Smooth muscle cell (in vitro differentiated cells): ENCODE measurements around the gene DCAF8L1. TPM values are rescaled to one million over a fixed set of nuclear protein-coding genes. Genes with fewer than 3 reads are reported as not detected.
"Not testable (repeated sequence)": the region's sequence is repeated elsewhere in the genome, so short reads cannot be mapped to it uniquely, and the experiment has no call there.

Source experiments
- DNase-seq: peaks from one replicate; lab custom pipeline; 2025; ENCODE audit not compliant: unreplicated experiment; lab: John Stamatoyannopoulos, UW
- H2AFZ ChIP-seq: fragments of 200-600 bp; sonication (generic); 2 replicates; pipeline ENCODE4 v1.6.0; 2016; ENCODE audit warnings: antibody characterized with exemption, low read depth, mild to moderate bottlenecking
- H3F3A ChIP-seq: fragments of 200-600 bp; sonication (generic); 2 replicates; pipeline ENCODE4 v1.6.0; 2017; ENCODE audit warnings: antibody characterized with exemption, low read depth
- H3K27ac ChIP-seq: fragments of 200-600 bp; sonication (generic); 2 replicates; pipeline ENCODE4 v1.5.1; 2016; ENCODE audit warnings: low read depth, mild to moderate bottlenecking
- H3K27me3 ChIP-seq: fragments of 200-600 bp; sonication (generic); 2 replicates; pipeline ENCODE4 v1.6.1; 2016; ENCODE audit warnings: low read depth, mild to moderate bottlenecking
- H3K36me3 ChIP-seq: fragments of 200-600 bp; sonication (generic); 2 replicates; pipeline ENCODE4 v1.5.1; 2016; ENCODE audit warnings: low read depth
- H3K4me1 ChIP-seq: fragments of 200-600 bp; sonication (generic); 2 replicates; pipeline ENCODE4 v1.5.1; 2016; ENCODE audit warnings: low read depth
- H3K4me2 ChIP-seq: fragments of 200-600 bp; sonication (generic); 2 replicates; pipeline ENCODE4 v1.6.0; 2016; ENCODE audit warnings: mild to moderate bottlenecking
- H3K4me3 ChIP-seq: fragments of 200-600 bp; sonication (generic); 2 replicates; pipeline ENCODE4 v1.5.1; 2016; ENCODE audit warnings: mild to moderate bottlenecking
- H3K79me2 ChIP-seq: fragments of 200-600 bp; sonication (generic); 2 replicates; pipeline ENCODE4 v1.6.0; 2016; ENCODE audit warnings: low read depth, mild to moderate bottlenecking
- H3K9ac ChIP-seq: fragments of 200-600 bp; sonication (generic); 2 replicates; pipeline ENCODE4 v1.6.0; 2016; ENCODE audit warnings: low read depth
- H3K9me3 ChIP-seq: fragments of 200-600 bp; sonication (generic); replicated peaks from 2 replicates; pipeline ENCODE4 v1.5.1; 2016; ENCODE audit warnings: low read depth
- H4K20me1 ChIP-seq: fragments of 200-600 bp; sonication (generic); 2 replicates; pipeline ENCODE4 v1.6.0; 2016; ENCODE audit warnings: low read depth
- WGBS: methylation state at CpG from one replicate; pipeline ENCODE4 v1.1.7; 2016; ENCODE audit warnings: low lambda C conversion rate; 5-methylcytosine and 5-hydroxymethylcytosine counted together
- polyA plus RNA-seq: library from polyadenylated mRNA; unstranded; fragments of >200 nt; fragmentation: Nextera tagmentation; extraction: Ambion mirVana; gene quantifications from 2 replicates; pipeline ENCODE4 v1.2.1, GENCODE V29; 2016
- total RNA-seq: library from RNA; depleted of rRNA; stranded (reverse); fragments of >200 nt; gene quantifications from 2 replicates; pipeline ENCODE4 v1.2.3, GENCODE V29; 2014
- TF ChIP-seq, protein P1 (sequence below): fragments of 200-600 bp; sonication (generic); IDR thresholded peaks from 2 replicates; pipeline ENCODE4 v1.5.1; 2017; ENCODE audit warnings: borderline replicate concordance, mild to moderate bottlenecking, antibody characterized with exemption; ENCODE audit not compliant: insufficient read depth, poor library complexity, severe bottlenecking

DCAF8L1 gene
- total and polyA plus RNA-seq, 2 experiments from 2014 or later, result not detected

DNA sequence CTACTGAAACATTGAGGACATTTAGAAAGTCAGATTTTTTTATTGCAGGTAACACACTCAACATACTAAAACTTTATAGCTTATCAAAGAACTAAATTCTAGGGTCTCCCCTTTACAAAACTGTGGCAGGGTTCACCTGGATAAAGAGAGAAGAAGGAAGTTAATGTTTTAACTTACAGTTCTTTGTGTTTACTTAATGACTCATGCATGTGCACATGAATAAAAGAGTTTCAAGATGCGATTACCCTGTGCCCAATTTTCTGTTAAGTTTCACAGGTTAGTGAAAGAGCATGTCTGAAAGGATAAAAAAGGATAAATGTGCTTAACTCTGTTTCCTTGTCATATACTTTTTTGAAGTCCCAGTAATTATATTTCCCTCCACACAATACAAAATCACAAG lies 16.8 kb downstream of the DCAF8L1 start:
- Histone ChIP-seq H3F3A (no peaks in the 10 kb centered on the region), H3K27ac (no peak overlapping the region), H3K36me3 (no peaks in the 10 kb centered on the region), H3K4me3 (no peak overlapping the region), H3K4me1 (no peaks in the 10 kb centered on the region), H3K9me3 (no peaks in the 10 kb centered on the region), H4K20me1 (no peaks in the 10 kb centered on the region), H3K79me2 (no peaks in the 10 kb centered on the region), H3K4me2 (no peak overlapping the region), H3K27me3 (no peaks in the 10 kb centered on the region), H3K9ac (no peak overlapping the region), H2AFZ (no peak overlapping the region)
- no peak for DNase-seq
- TF ChIP-seq, protein P1, sequence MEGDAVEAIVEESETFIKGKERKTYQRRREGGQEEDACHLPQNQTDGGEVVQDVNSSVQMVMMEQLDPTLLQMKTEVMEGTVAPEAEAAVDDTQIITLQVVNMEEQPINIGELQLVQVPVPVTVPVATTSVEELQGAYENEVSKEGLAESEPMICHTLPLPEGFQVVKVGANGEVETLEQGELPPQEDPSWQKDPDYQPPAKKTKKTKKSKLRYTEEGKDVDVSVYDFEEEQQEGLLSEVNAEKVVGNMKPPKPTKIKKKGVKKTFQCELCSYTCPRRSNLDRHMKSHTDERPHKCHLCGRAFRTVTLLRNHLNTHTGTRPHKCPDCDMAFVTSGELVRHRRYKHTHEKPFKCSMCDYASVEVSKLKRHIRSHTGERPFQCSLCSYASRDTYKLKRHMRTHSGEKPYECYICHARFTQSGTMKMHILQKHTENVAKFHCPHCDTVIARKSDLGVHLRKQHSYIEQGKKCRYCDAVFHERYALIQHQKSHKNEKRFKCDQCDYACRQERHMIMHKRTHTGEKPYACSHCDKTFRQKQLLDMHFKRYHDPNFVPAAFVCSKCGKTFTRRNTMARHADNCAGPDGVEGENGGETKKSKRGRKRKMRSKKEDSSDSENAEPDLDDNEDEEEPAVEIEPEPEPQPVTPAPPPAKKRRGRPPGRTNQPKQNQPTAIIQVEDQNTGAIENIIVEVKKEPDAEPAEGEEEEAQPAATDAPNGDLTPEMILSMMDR, result no peak
- WGBS, result 78% methylated on average over 1 of the region's 1 CpG

GRCh38 chrX:27960410-27960809 lies 20.8 kb downstream of the DCAF8L1 start:
- not testable (repeated sequence) for H3F3A ChIP-seq, H3K36me3 ChIP-seq, H4K20me1 ChIP-seq, H3K27me3 ChIP-seq, H3K4me2 ChIP-seq, H3K9me3 ChIP-seq, H3K4me1 ChIP-seq, H3K9ac ChIP-seq, H3K27ac ChIP-seq, H3K79me2 ChIP-seq, DNase-seq, H2AFZ ChIP-seq, H3K4me3 ChIP-seq
- 72% methylated on average over 5 of the region's 5 CpGs for WGBS

DNA sequence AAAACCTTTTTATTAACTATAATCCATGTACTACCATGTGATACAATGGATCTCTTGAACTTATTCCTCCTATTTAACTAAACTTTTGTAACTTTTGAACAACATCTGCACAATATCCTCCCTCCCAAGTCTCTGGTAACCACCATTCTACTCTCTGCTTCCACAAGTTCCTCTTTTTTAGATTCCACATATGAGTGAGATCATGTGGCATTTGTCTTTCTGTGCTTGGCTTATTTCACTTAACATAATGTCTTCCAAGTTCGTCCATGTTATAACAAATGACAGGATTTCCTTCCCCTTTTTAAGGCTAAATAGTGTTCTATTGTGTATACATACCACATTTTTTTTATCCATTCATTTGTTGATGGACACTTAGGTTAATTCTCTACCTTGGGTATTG lies 28.1 kb downstream of the DCAF8L1 start:
- no peak overlapping the region for H3K4me3 ChIP-seq
- H3K9ac ChIP-seq, result no peak overlapping the region
- no peak overlapping the region for H3K4me2 ChIP-seq
- DNase-seq, result no peak
- no peak overlapping the region for H3K27ac ChIP-seq
- H2AFZ ChIP-seq, result no peak overlapping the region
- no peaks in the 10 kb centered on the region for H3F3A ChIP-seq
- TF ChIP-seq, protein P1, result no peak
- no peaks in the 10 kb centered on the region for H4K20me1 ChIP-seq
- H3K4me1 ChIP-seq, result no peaks in the 10 kb centered on the region
- no peaks in the 10 kb centered on the region for H3K36me3 ChIP-seq
- WGBS, result 46% methylated on average over 1 of the region's 1 CpG
- no peaks in the 10 kb centered on the region for H3K9me3 ChIP-seq
- H3K79me2 ChIP-seq, result no peaks in the 10 kb centered on the region
- no peaks in the 10 kb centered on the region for H3K27me3 ChIP-seq

DNA sequence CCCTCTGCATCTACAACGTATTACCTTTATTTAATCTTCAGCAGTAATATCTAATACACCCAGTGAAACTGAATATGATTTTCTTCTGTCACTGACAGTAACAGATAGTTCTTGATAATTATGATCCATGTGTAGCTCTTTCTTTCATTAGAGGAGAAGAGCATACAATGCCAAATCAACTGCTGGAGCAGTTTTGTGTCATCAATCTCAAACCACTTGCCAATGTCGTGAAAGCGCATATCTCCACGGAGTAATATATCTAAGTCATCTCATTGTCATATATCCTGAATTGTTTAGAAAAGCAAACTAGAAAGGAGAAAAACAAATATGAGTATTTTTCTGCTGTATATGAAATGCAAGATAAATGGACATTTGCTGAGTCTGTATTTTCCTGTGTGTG lies 47.9 kb downstream of the DCAF8L1 start:
- Histone ChIP-seq H2AFZ (no peak overlapping the region), H3K27ac (no peak overlapping the region), H3K36me3 (no peaks in the 10 kb centered on the region), H3K4me2 (no peak overlapping the region), H3F3A (no peaks in the 10 kb centered on the region), H3K79me2 (no peaks in the 10 kb centered on the region), H4K20me1 (no peaks in the 10 kb centered on the region), H3K4me1 (no peaks in the 10 kb centered on the region), H3K4me3 (no peak overlapping the region), H3K9me3 (no peaks in the 10 kb centered on the region), H3K9ac (no peak overlapping the region), H3K27me3 (no peaks in the 10 kb centered on the region)
- 84% methylated on average over 4 of the region's 4 CpGs for WGBS
- TF ChIP-seq, protein P1, result no peak
- DNase-seq, result no peak

Other genes starting within 250 kb of the DCAF8L1 start
- not detected in 2 replicates for gene MAGEB10, start 173.5 kb downstream of the DCAF8L1 start, total RNA-seq
- gene MAGEB10, start 173.5 kb downstream of the DCAF8L1 start, polyA plus RNA-seq, result not detected in 2 replicates